IPS DF 6.9 (cell line): ENCODE data around the gene RCSD1.

Experiments used
- DNase-seq: peaks from one replicate; pipeline ENCODE4 v3.0.0-alpha.2; 2013; ENCODE audit warnings: low read depth, low spot score
- H3K27ac ChIP-seq: one replicate; pipeline ENCODE4 v1.5.1; 2013; ENCODE audit warnings: low read length, control low read depth
- H3K27me3 ChIP-seq: 2 replicates; pipeline ENCODE4 v1.6.1; 2013; ENCODE audit warnings: mild to moderate bottlenecking, low read length; ENCODE audit not compliant: control insufficient read depth, insufficient read depth
- H3K36me3 ChIP-seq: 2 replicates; pipeline ENCODE4 v1.6.1; 2013; ENCODE audit warnings: low read length; ENCODE audit not compliant: control insufficient read depth, insufficient read depth
- H3K4me1 ChIP-seq: 2 replicates; pipeline ENCODE4 v1.6.1; 2013; ENCODE audit warnings: low read length; ENCODE audit not compliant: control insufficient read depth, insufficient read depth
- H3K4me3 ChIP-seq: 2 replicates; pipeline ENCODE4 v1.5.1; 2013; ENCODE audit warnings: mild to moderate bottlenecking, low read length
- H3K9me3 ChIP-seq: 2 replicates; pipeline ENCODE4 v1.6.1; 2013; ENCODE audit warnings: low read length, inconsistent platforms; ENCODE audit not compliant: control insufficient read depth, insufficient read depth
- WGBS: extraction: QIAGEN DNeasy Blood & Tissue Kit; methylation state at CpG from one replicate; pipeline ENCODE4 v1.1.7; 2013; ENCODE audit warnings: mixed read lengths, missing lambda C conversion rate; ENCODE audit not compliant: insufficient read length, insufficient coverage; 5-methylcytosine and 5-hydroxymethylcytosine counted together

The RCSD1 gene

GRCh38 chr1:167675440-167675839 lies 45.4 kb downstream of the RCSD1 start:
- no peaks in the 10 kb centered on the region for H3K9me3 ChIP-seq
- no peaks in the 10 kb centered on the region for H3K4me1 ChIP-seq
- no peak for DNase-seq
- H3K27ac ChIP-seq, result no peak overlapping the region
- no peaks in the 10 kb centered on the region for H3K27me3 ChIP-seq
- no peak overlapping the region for H3K4me3 ChIP-seq
- WGBS, result no CpG with 5 or more reads among the region's 5 CpGs
- H3K36me3 ChIP-seq, result no peaks in the 10 kb centered on the region

GRCh38 chr1:167676205-167676915 lies 46.3 kb downstream of the RCSD1 start:
- WGBS, result no CpG with 5 or more reads among the region's 2 CpGs
- Histone ChIP-seq H3K4me3 (no peak overlapping the region), H3K27ac (no peak overlapping the region), H3K27me3 (no peaks in the 10 kb centered on the region), H3K9me3 (no peaks in the 10 kb centered on the region), H3K4me1 (no peaks in the 10 kb centered on the region), H3K36me3 (no peaks in the 10 kb centered on the region)
- no peak for DNase-seq

GRCh38 chr1:167676916-167677848 lies 47.1 kb downstream of the RCSD1 start:
- no CpG with 5 or more reads among the region's 7 CpGs for WGBS
- Histone ChIP-seq H3K27ac (no peak overlapping the region), H3K4me1 (no peaks in the 10 kb centered on the region), H3K4me3 (no peak overlapping the region), H3K27me3 (no peaks in the 10 kb centered on the region), H3K36me3 (no peaks in the 10 kb centered on the region), H3K9me3 (no peaks in the 10 kb centered on the region)
- DNase-seq, result no peak

GRCh38 chr1:167678422-167678821 lies 48.4 kb downstream of the RCSD1 start:
- WGBS, result no CpG with 5 or more reads among the region's 10 CpGs
- no peak overlapping the region for H3K27ac ChIP-seq
- H3K27me3 ChIP-seq, result no peaks in the 10 kb centered on the region
- no peak overlapping the region for H3K4me3 ChIP-seq
- DNase-seq, result no peak
- no peaks in the 10 kb centered on the region for H3K36me3 ChIP-seq
- no peaks in the 10 kb centered on the region for H3K4me1 ChIP-seq
- H3K9me3 ChIP-seq, result no peaks in the 10 kb centered on the region

- no peak for DNase-seq
- Histone ChIP-seq H3K9me3 (no peaks in the 10 kb centered on the region), H3K27me3 (no peaks in the 10 kb centered on the region), H3K27ac (no peak overlapping the region), H3K4me3 (no peak overlapping the region), H3K4me1 (no peaks in the 10 kb centered on the region), H3K36me3 (no peaks in the 10 kb centered on the region)
- WGBS, result no CpG with 5 or more reads among the region's 3 CpGs
Observed at GRCh38 chr1:167678838-167679237, 48.8 kb downstream of the RCSD1 start.

GRCh38 chr1:167679714-167680113 lies 49.7 kb downstream of the RCSD1 start:
- no peak for DNase-seq
- WGBS, result no CpG with 5 or more reads among the region's 6 CpGs
- Histone ChIP-seq H3K27me3 (no peaks in the 10 kb centered on the region), H3K4me1 (peaks cover 2% of the 10 kb centered on the region; the same call in 1 of the 2 replicates), H3K4me3 (no peak overlapping the region), H3K27ac (no peak overlapping the region), H3K9me3 (no peaks in the 10 kb centered on the region), H3K36me3 (no peaks in the 10 kb centered on the region)

- Histone ChIP-seq H3K9me3 (no peaks in the 10 kb centered on the region), H3K4me3 (no peak overlapping the region), H3K4me1 (peaks cover 2% of the 10 kb centered on the region; the same call in 1 of the 2 replicates), H3K27ac (no peak overlapping the region), H3K27me3 (no peaks in the 10 kb centered on the region), H3K36me3 (no peaks in the 10 kb centered on the region)
- DNase-seq, result no peak
- no CpG with 5 or more reads among the region's 3 CpGs for WGBS
Observed at GRCh38 chr1:167681024-167681423, 51.0 kb downstream of the RCSD1 start.

- no peak for DNase-seq
- no peaks in the 10 kb centered on the region for H3K27me3 ChIP-seq
- WGBS, result no CpG with 5 or more reads among the region's 5 CpGs
- H3K4me3 ChIP-seq, result no peak overlapping the region
- H3K4me1 ChIP-seq, result peaks cover 2% of the 10 kb centered on the region; the same call in 1 of the 2 replicates
- no peak overlapping the region for H3K27ac ChIP-seq
- no peaks in the 10 kb centered on the region for H3K36me3 ChIP-seq
- no peaks in the 10 kb centered on the region for H3K9me3 ChIP-seq
Observed at GRCh38 chr1:167681451-167682098, 51.5 kb downstream of the RCSD1 start.

GRCh38 chr1:167683226-167683625 lies 53.2 kb downstream of the RCSD1 start:
- Histone ChIP-seq H3K27ac (no peak overlapping the region), H3K27me3 (no peaks in the 10 kb centered on the region), H3K9me3 (no peaks in the 10 kb centered on the region), H3K4me1 (peaks cover 2% of the 10 kb centered on the region; the same call in 1 of the 2 replicates), H3K36me3 (no peaks in the 10 kb centered on the region), H3K4me3 (no peak overlapping the region)
- no peak for DNase-seq
- no CpG with 5 or more reads among the region's 6 CpGs for WGBS
